CD8-positive, alpha-beta memory T cell (primary cell): Measurements from ENCODE around the gene POT1. TPM values are rescaled to one million over a fixed set of nuclear protein-coding genes. Genes with fewer than 3 reads are reported as not detected.
A peak's percentile ranks its signal among the peaks of the same experiment; 100 is the strongest.

Experiments
- CTCF ChIA-PET: fragments of 350-600 bp; sonication (Branson Sonifier 250); formaldehyde crosslinking; loops from one replicate; lab custom pipeline; 2021; ENCODE audit warnings: antibody characterized with exemption; lab: Charles Lee
- POLR2A ChIA-PET: fragments of 350-600 bp; sonication (Branson Sonifier 250); formaldehyde crosslinking; loops from one replicate; lab custom pipeline; 2021; ENCODE audit warnings: antibody characterized with exemption; lab: Charles Lee
- DNase-seq, 5 donors: peaks; one replicate each; pipeline versions ENCODE4 v3.0.0 to v3.0.0-alpha.2; 2020 to 2022; ENCODE audit warnings: mixed read lengths in 1 of 5
- H3K27ac ChIP-seq: one replicate; pipeline ENCODE4 v1.7.0; 2013; ENCODE audit warnings: low read depth, mild to moderate bottlenecking, low read length, moderate library complexity
- H3K27me3 ChIP-seq: 2 replicates; pipeline ENCODE4 v1.7.0; 2013; ENCODE audit warnings: low read length, mild to moderate bottlenecking; ENCODE audit not compliant: insufficient read depth, poor library complexity, severe bottlenecking
- H3K36me3 ChIP-seq: 2 replicates; pipeline ENCODE4 v1.7.0; 2013; ENCODE audit warnings: mild to moderate bottlenecking, low read length, moderate library complexity; ENCODE audit not compliant: insufficient read depth
- H3K4me1 ChIP-seq: 2 replicates; pipeline ENCODE4 v1.7.0; 2013; ENCODE audit warnings: mild to moderate bottlenecking, low read length, moderate library complexity; ENCODE audit not compliant: insufficient read depth
- H3K4me3 ChIP-seq: 2 replicates; pipeline ENCODE4 v1.7.0; 2013; ENCODE audit warnings: mild to moderate bottlenecking, low read length
- H3K9me3 ChIP-seq: 2 replicates; pipeline ENCODE4 v1.7.0; 2013; ENCODE audit warnings: mild to moderate bottlenecking, low read length
- H3K27ac Mint-ChIP-seq, 8 donors: one replicate each; pipeline ENCODE4 v1.8.0; 2020 to 2021; ENCODE audit warnings: mixed read lengths in 8 of 8, mild to moderate bottlenecking in 6 of 8, inconsistent platforms in 3 of 8, moderate library complexity in 3 of 8
- H3K27me3 Mint-ChIP-seq, 2 donors: one replicate each; pipeline ENCODE4 v1.8.0; 2020 to 2021; ENCODE audit warnings: mixed read lengths in 2 of 2, mild to moderate bottlenecking in 1 of 2, moderate library complexity in 1 of 2
- H3K36me3 Mint-ChIP-seq, 3 donors: one replicate each; pipeline ENCODE4 v1.8.0; 2020 to 2021; ENCODE audit warnings: mixed read lengths in 3 of 3, inconsistent platforms in 1 of 3, mild to moderate bottlenecking in 1 of 3
- H3K4me1 Mint-ChIP-seq, 3 donors: one replicate each; pipeline ENCODE4 v1.8.0; 2020 to 2021; ENCODE audit warnings: mixed read lengths in 3 of 3, inconsistent platforms in 1 of 3, mild to moderate bottlenecking in 1 of 3
- H3K4me3 Mint-ChIP-seq, 7 donors: one replicate each; pipeline ENCODE4 v1.8.0; 2020 to 2021; ENCODE audit warnings: mixed read lengths in 7 of 7, mild to moderate bottlenecking in 6 of 7, moderate library complexity in 4 of 7, inconsistent platforms in 2 of 7
- H3K9me3 Mint-ChIP-seq, 5 donors: one replicate each; pipeline ENCODE4 v1.8.0; 2020 to 2022; ENCODE audit warnings: mixed read lengths in 5 of 5, mild to moderate bottlenecking in 3 of 5, moderate library complexity in 2 of 5, inconsistent platforms in 1 of 5
- polyA plus RNA-seq: library from polyadenylated mRNA; unstranded; fragments of 300-500 nt; fragmentation: Illumina TruSeq; gene quantifications from one replicate; pipeline ENCODE4 v1.2.3, GENCODE V29; 2021
- total RNA-seq, 2 experiments: library from RNA; stranded (reverse); gene quantifications; one replicate each; pipeline ENCODE4 v1.2.3, GENCODE V29; 2021

POT1 gene
- total and polyA plus RNA-seq, 3 experiments from 2014 or later, result 21.8 to 34.2 (median 24.0) TPM

GRCh38 chr7:124930173-124930623 is 573 bp upstream of the POT1 start:
- H3K4me3 Mint-ChIP-seq, result peak overlapping the region; percentile 89 to 96 (median 93)
- Histone ChIP-seq H3K36me3 (no peaks in the 10 kb centered on the region), H3K4me1 (peaks cover 15% of the 10 kb centered on the region), H3K9me3 (no peaks in the 10 kb centered on the region), H3K27ac (peak overlapping the region; percentile 94), H3K4me3 (peak overlapping the region; percentile 98), H3K27me3 (no peaks in the 10 kb centered on the region)
- DNase-seq, result no peak
- H3K27me3 Mint-ChIP-seq, result no peaks in the 10 kb centered on the region
- CTCF ChIA-PET, result interaction anchor here (0.5 to 1.4 kb wide), 2 partner anchors 9 to 86 kb away, joined by 4 to 5 read pairs; no protein-coding TSS in a partner anchor
- H3K4me1 Mint-ChIP-seq, result peaks cover 40 to 51% (median 49%) of the 10 kb centered on the region in 3 donors
- H3K9me3 Mint-ChIP-seq, result no peaks in the 10 kb centered on the region
- H3K27ac Mint-ChIP-seq, result peak overlapping the region; percentile 91 to 99 (median 97)
- peaks cover 0 to 22% (median 15%) of the 10 kb centered on the region in 3 donors for H3K36me3 Mint-ChIP-seq
- POLR2A ChIA-PET, result interaction anchor here (1.2 kb wide), 1 partner anchor 1181 kb away, joined by 4 read pairs; the partner anchor contains the start of gene WASL

GRCh38 chr7:124924906-124925305 is 4.7 kb downstream of the POT1 start:
- H3K9me3 Mint-ChIP-seq, result no peaks in the 10 kb centered on the region
- no peak overlapping the region for H3K27ac ChIP-seq
- no peak for DNase-seq
- no peaks in the 10 kb centered on the region for H3K9me3 ChIP-seq
- H3K36me3 ChIP-seq, result peaks cover 2% of the 10 kb centered on the region
- peaks cover 66 to 85% (median 82%) of the 10 kb centered on the region in 3 donors for H3K4me1 Mint-ChIP-seq
- H3K27me3 ChIP-seq, result no peaks in the 10 kb centered on the region
- peaks cover 20% of the 10 kb centered on the region for H3K4me1 ChIP-seq
- no peak overlapping the region for H3K4me3 Mint-ChIP-seq
- ChIA-PET POLR2A (no interaction called here), CTCF (no interaction called here)
- peaks cover 0 to 29% (median 26%) of the 10 kb centered on the region in 3 donors for H3K36me3 Mint-ChIP-seq
- no peaks in the 10 kb centered on the region for H3K27me3 Mint-ChIP-seq
- H3K4me3 ChIP-seq, result no peak overlapping the region
- H3K27ac Mint-ChIP-seq, result peak overlapping the region in 2 of 8 donors; percentile 4 to 8

- no peak overlapping the region for H3K4me3 ChIP-seq
- no peaks in the 10 kb centered on the region for H3K9me3 ChIP-seq
- Mint-ChIP-seq H3K27ac (peak overlapping the region in 2 of 8 donors; percentile 6 to 12), H3K4me1 (peaks cover 48 to 75% (median 69%) of the 10 kb centered on the region in 3 donors), H3K4me3 (peak overlapping the region in 1 of 7 donors; percentile 16), H3K9me3 (no peaks in the 10 kb centered on the region), H3K27me3 (no peaks in the 10 kb centered on the region), H3K36me3 (peaks cover 4 to 25% (median 25%) of the 10 kb centered on the region in 3 donors)
- DNase-seq, result no peak
- ChIA-PET POLR2A (no interaction called here), CTCF (no interaction called here)
- no peaks in the 10 kb centered on the region for H3K27me3 ChIP-seq
- peaks cover 6% of the 10 kb centered on the region for H3K36me3 ChIP-seq
- no peak overlapping the region for H3K27ac ChIP-seq
- peaks cover 6% of the 10 kb centered on the region for H3K4me1 ChIP-seq
Measured at GRCh38 chr7:124922200-124922599, 7.4 kb downstream of the POT1 start.

GRCh38 chr7:124919841-124920240 is 9.8 kb downstream of the POT1 start:
- peaks cover 5% of the 10 kb centered on the region for H3K4me1 ChIP-seq
- Mint-ChIP-seq H3K4me3 (no peak overlapping the region), H3K36me3 (peaks cover 5 to 19% (median 17%) of the 10 kb centered on the region in 3 donors), H3K4me1 (peaks cover 37 to 71% (median 58%) of the 10 kb centered on the region in 3 donors), H3K9me3 (no peaks in the 10 kb centered on the region), H3K27me3 (no peaks in the 10 kb centered on the region), H3K27ac (no peak overlapping the region)
- H3K9me3 ChIP-seq, result no peaks in the 10 kb centered on the region
- H3K36me3 ChIP-seq, result peaks cover 6% of the 10 kb centered on the region
- no peaks in the 10 kb centered on the region for H3K27me3 ChIP-seq
- ChIA-PET CTCF (interaction anchor here (1.6 kb wide), 1 partner anchor 9 kb away, joined by 3 read pairs; the partner anchor contains the start of gene POT1), POLR2A (no interaction called here)
- no peak for DNase-seq
- H3K27ac ChIP-seq, result no peak overlapping the region
- H3K4me3 ChIP-seq, result no peak overlapping the region

- peaks cover 6% of the 10 kb centered on the region for H3K36me3 ChIP-seq
- no peaks in the 10 kb centered on the region for H3K9me3 ChIP-seq
- H3K4me1 Mint-ChIP-seq, result peaks cover 26 to 60% (median 46%) of the 10 kb centered on the region in 3 donors
- H3K27me3 ChIP-seq, result no peaks in the 10 kb centered on the region
- no peak overlapping the region for H3K4me3 ChIP-seq
- H3K4me3 Mint-ChIP-seq, result no peak overlapping the region
- no peak overlapping the region for H3K27ac Mint-ChIP-seq
- POLR2A ChIA-PET, result no interaction called here
- peaks cover 5 to 21% (median 14%) of the 10 kb centered on the region in 3 donors for H3K36me3 Mint-ChIP-seq
- CTCF ChIA-PET, result no interaction called here
- H3K9me3 Mint-ChIP-seq, result no peaks in the 10 kb centered on the region
- H3K4me1 ChIP-seq, result no peaks in the 10 kb centered on the region
- H3K27ac ChIP-seq, result no peak overlapping the region
- DNase-seq, result no peak
- H3K27me3 Mint-ChIP-seq, result no peaks in the 10 kb centered on the region
Measured at GRCh38 chr7:124918662-124919061, 11.0 kb downstream of the POT1 start.

- H3K4me1 Mint-ChIP-seq, result peaks cover 6 to 40% (median 23%) of the 10 kb centered on the region in 3 donors
- H3K27ac Mint-ChIP-seq, result no peak overlapping the region
- no peaks in the 10 kb centered on the region for H3K9me3 ChIP-seq
- H3K27ac ChIP-seq, result no peak overlapping the region
- H3K4me3 Mint-ChIP-seq, result no peak overlapping the region
- POLR2A ChIA-PET, result no interaction called here
- peaks cover 6% of the 10 kb centered on the region for H3K36me3 ChIP-seq
- H3K4me3 ChIP-seq, result no peak overlapping the region
- no peaks in the 10 kb centered on the region for H3K27me3 Mint-ChIP-seq
- H3K36me3 Mint-ChIP-seq, result peaks cover 5 to 33% (median 17%) of the 10 kb centered on the region in 3 donors
- CTCF ChIA-PET, result no interaction called here
- DNase-seq, result no peak
- no peaks in the 10 kb centered on the region for H3K27me3 ChIP-seq
- H3K4me1 ChIP-seq, result no peaks in the 10 kb centered on the region
- H3K9me3 Mint-ChIP-seq, result no peaks in the 10 kb centered on the region
Measured at GRCh38 chr7:124915242-124915641, 14.4 kb downstream of the POT1 start.

- Mint-ChIP-seq H3K27ac (no peak overlapping the region), H3K27me3 (no peaks in the 10 kb centered on the region), H3K4me1 (peaks cover 6 to 39% (median 19%) of the 10 kb centered on the region in 3 donors), H3K36me3 (peaks cover 5 to 32% (median 17%) of the 10 kb centered on the region in 3 donors), H3K4me3 (no peak overlapping the region), H3K9me3 (no peaks in the 10 kb centered on the region)
- Histone ChIP-seq H3K36me3 (no peaks in the 10 kb centered on the region), H3K9me3 (no peaks in the 10 kb centered on the region), H3K4me1 (no peaks in the 10 kb centered on the region), H3K27me3 (no peaks in the 10 kb centered on the region), H3K27ac (no peak overlapping the region), H3K4me3 (no peak overlapping the region)
- ChIA-PET POLR2A (no interaction called here), CTCF (no interaction called here)
- no peak for DNase-seq
Measured at GRCh38 chr7:124914298-124914697, 15.3 kb downstream of the POT1 start.

- Mint-ChIP-seq H3K4me3 (no peak overlapping the region), H3K27ac (peak overlapping the region in 1 of 8 donors; percentile 5), H3K27me3 (no peaks in the 10 kb centered on the region), H3K36me3 (peaks cover 5 to 33% (median 17%) of the 10 kb centered on the region in 3 donors), H3K4me1 (peaks cover 6 to 43% (median 15%) of the 10 kb centered on the region in 3 donors), H3K9me3 (no peaks in the 10 kb centered on the region)
- Histone ChIP-seq H3K4me3 (no peak overlapping the region), H3K36me3 (no peaks in the 10 kb centered on the region), H3K4me1 (no peaks in the 10 kb centered on the region), H3K27ac (no peak overlapping the region), H3K27me3 (no peaks in the 10 kb centered on the region), H3K9me3 (no peaks in the 10 kb centered on the region)
- ChIA-PET POLR2A (no interaction called here), CTCF (no interaction called here)
- DNase-seq, result no peak
Measured at GRCh38 chr7:124912972-124913371, 16.7 kb downstream of the POT1 start.
